Putamen (tissue), 1 donor: Measurements from ENCODE around the gene AHCYL2.
"Not testable (repeated sequence)": the region's sequence is repeated elsewhere in the genome, so short reads cannot be mapped to it uniquely, and the experiment has no call there.

Source experiments
- DNase-seq: peaks from one replicate; pipeline ENCODE4 v3.0.0-alpha.2; 2016; ENCODE audit warnings: low spot score

The AHCYL2 gene

DNA sequence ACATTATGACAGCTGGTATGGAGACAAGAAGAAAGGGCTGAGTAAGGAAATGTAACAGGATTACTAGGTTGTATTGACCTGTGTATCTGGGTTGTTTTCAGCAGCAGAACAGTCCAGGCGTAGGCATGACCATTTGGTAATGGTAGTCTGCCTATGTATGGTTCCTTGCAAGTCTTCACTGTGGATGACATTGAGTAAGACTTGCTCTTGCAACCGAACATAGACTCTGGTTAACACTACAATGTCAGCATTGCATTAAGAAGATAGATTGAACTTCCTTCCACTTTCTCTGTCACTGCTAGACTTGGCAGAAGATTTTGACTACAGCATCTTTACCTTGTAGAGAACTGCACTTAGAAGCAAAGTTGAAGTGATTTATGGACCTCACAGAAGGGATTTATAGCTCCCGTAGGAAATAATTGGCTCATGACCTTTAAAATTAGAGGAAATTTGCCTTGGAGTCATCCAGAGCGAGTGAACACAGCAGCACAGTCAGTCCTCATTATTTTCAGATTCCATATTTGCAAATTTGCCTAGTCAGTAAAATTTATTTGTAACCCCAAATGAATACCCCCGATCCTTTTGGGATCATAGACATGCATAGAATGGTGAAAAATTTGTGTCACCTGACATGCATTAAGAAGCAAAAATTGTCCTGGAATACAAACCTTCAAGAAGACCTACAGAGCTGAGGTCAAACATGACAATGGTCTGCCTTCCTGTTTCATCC lies 129.8 kb downstream of the AHCYL2 start:
- DNase-seq: no peak

DNA sequence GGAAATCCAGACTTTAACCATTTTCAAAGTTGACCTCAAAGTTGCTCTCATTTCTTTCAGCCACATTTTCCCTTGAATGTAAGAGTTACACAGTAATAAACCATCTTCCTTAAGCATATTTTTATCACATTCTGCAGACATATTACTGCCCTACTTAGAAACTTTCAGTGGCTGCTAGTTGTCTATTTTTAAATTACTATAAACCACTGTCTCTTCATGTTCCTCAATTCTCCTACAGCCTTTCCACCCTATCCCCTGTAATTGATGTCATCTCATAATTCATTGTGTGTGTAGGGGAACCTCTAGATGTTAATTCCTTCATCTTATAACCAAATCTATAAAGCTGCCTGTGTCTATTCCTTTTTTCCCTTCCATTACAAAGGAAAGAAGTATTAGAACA lies 131.3 kb downstream of the AHCYL2 start:
- no peak for DNase-seq

DNA sequence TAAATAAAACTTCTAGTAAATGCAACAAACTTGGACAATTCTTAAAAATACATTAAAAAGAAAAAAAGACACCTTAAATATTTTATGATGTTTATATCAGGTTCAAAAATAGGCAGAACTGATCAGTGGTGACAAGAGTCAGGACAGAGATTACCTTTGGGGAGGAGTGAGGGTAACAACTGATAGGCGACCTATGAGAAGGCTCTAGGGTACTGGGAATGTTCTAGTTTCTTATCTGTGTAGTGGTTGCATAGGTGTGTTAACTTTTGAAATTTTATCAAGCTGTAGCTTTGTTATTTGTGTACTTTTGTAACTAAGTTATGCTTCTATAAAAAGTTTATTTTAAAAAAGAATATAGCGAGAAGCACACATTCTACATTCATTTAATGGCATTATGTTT lies 134.3 kb downstream of the AHCYL2 start:
- no peak for DNase-seq

DNA sequence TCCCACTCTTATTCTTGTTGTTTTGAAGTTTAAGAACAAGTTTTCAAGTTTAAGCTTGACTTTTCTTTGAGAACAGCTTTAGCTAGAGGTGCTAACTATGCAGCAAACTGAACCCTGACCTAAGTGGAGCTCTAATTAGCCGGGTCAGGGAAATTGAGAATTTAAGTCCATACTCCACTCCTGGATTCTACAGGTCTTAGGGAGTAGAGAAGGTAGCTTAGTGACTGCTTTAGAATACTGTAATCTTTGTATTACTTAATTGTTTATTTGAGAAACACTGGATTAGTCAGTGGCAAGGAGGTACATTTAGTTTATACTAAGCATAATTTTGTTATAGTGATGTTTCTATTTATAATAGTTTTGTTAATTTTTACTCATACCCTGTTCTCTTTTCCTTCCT lies 134.8 kb downstream of the AHCYL2 start:
- DNase-seq: no peak

DNA sequence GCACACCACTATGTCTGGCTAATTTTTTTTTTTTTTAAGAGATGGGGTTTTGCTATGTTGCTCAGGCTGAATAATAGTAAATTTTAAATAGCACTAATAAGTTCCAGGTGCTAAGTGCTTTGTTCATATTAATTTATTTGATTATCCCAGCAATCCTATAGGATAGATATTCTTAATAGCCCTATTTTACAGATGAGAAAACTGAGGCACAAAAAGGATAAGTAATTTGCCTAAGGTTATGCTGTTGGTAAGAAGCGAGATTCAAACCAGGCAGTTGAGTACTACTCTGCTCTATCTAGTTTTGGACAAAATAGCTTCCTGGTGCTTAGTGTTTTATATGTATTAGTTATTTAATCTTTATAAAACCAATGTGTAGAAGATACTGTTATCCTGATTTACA lies 136.9 kb downstream of the AHCYL2 start:
- DNase-seq: no peak

DNA sequence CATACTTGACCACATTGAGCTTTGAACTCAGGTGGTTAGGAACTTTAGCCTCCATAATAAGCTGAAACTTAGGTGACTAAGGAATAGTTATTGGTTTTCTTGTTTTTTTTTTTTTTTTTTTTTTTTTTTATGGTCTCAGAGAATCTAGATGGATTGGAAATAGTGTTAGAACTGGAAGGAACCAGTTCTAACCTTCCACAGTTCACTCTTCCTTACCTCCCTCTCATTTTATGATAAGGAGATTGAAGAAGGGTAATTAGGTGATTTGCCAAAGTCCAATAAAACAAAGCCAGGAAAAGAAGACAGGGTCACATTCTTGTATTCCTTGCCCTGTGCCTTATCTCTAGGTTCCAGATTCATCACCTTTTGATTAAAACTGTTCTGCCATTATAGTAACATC lies 137.7 kb downstream of the AHCYL2 start:
- no peak for DNase-seq

DNA sequence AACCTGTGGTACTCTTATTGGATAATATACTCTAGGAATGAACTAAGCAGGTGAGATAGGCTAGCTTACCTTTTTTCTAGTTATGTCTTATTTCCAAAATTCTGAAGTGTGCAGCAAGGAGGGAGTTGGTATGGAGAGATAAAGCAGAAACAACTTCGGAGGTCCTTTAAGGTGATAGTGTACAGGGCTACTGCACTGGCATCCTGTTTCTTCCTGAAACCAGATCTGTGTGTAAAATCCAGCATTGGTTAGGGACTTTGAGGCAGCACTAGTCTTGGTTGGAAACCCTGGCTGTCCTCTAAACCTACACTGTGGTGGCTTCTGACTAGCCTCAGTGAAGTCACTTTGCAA lies 142.5 kb downstream of the AHCYL2 start:
- DNase-seq: no peak

DNA sequence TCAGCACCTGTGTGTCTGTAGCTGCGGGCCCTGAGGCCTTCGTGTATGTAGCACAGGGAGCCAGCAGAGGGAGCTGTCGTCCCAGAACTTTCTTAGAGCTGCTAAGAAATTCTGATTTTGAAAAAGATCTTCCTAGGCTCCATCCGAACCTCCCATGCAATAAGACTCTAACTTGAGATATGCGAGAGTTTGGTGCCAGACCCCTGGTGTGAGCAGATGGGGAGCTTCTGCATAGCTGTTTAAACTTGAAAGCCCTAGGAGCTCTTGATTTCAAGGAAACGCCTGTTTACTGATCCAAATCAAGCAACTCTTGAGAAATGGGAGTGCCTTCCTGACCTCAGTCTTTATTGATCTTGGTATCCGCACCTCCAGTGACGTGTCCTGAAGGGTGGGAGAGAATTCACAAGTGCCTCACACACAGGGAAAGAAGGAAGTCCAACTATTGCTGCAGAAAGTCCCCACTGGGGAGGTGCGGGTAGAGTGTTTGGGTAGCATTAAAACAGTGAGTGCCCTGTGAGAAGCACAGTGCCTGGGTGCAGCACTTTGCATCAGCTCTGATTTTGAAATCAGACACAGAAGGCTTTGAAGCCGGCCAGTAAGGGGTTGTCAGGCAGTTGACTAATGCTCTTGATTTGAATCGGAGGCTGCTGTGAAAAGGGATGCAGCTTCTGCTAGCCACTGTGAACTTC lies 143.0 kb downstream of the AHCYL2 start:
- DNase-seq: peak; percentile 80

DNA sequence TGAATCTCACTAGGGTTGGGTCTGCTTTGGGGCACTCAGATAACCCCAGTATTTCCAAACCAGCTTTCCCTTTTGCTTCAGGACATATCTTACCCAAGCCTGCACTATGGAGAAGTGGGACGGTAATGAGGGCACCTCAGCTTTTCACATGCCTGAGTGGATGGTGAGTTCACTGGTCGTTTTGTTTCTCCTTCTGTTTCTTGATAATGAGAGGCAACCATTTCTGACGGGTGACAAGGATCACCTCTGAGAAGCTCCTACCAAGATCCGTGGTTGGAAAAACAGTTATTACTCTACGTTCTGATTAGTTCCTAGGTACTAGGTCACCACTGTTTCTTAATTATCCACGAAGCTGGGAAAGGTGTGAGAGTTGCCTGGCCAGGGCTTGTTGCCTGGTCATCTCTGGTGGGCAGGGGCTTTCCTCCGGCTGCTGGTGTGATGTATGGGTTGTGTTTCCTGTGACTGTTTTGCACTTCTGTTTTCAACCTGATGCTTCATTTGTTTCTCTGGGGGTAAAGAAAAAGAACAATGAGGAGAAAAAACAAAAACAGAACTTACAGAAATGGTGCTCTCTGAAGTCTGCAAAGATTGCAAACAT lies 143.7 kb downstream of the AHCYL2 start:
- no peak for DNase-seq

DNA sequence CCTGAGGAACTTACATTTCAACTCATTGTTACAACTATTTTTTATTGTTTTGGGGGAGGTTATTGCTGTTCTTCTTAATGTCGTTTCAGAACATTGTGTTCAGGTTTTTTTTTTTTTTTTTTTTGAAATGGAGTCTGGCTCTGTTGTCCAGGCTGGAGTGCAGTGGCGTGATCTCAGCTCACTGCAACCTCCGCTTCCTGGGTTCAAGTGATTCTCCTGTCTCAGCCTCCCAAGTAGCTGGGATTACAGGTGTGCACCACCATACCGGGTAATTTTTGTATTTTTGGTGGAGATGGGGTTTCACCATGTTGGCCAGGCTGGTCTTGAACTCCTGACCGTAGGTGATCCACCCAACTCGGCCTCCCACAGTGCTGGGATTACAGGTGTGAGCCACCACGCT lies 144.6 kb downstream of the AHCYL2 start:
- DNase-seq: not testable (repeated sequence)

DNA sequence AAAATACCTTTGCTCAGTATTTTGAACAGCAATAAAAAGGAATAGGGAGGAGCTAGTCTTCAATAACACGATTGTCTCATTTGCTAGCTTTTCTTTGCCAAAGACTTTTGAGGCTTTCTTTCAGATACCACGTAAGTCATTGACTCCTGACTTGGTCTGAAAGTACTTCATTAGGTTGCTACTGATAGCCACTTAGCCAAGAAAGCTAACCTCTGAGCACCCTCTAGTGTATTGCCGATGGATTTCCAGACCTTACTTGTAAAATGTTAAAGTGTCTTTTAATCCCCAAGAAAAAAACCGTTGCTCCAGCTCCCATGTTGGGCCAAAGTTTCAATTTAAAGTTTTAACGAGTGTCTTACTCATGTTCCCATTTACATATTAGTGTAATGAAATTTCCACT lies 146.0 kb downstream of the AHCYL2 start:
- no peak for DNase-seq

DNA sequence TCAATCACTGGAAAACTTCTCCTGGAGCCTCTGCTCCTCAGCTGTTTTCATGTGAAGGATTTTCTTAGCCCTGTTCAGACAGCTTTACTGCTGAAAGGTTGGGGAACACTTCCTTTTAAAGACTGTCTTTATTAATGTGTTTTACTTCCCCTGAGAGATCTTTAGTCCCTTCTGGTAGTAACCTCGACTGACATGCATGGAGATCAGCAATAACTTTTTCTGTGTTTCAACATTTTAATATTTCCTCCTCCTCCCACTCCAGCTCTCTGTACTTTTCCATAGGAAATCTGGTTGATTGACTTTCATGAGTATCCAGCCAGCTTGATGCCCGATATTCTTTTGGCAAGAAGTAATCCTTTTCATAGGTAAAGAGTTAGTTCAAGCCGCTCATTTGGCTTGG lies 146.7 kb downstream of the AHCYL2 start:
- no peak for DNase-seq

DNA sequence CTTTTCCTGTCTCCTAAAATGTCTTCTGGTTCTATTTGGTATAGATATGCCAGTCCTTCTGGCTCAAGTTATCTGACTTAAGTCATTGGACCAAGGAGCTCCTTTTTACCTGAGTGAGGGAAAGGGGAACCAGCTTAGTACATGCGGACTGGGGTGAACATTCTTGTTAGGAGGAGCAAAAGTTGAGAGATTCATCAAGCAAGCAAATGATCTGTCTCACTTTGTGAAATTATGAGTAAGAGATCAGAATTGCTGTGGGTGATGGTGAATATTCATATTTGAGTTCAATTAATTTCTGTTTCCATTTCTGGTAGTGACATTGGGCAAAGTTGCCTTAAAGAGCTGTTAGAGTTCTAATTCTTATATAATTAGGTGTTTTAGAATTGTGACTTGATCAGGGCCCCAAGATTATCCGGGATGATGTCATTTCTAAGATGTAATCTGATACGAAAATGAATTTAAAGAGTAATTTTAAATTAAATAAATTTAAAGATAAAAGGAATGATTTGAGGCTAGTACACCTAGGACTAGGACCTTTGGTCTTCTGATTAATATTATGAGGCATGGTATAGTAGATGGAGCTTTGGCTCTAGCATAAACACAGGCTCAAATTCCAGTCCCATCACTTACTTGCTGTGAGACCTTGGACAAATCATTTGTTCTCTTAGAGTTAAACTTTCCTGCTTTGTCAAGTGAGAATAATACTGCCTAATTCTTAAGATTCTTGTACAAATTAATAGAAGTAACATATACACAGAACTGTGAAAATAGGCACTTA lies 149.0 kb downstream of the AHCYL2 start:
- DNase-seq: no peak

DNA sequence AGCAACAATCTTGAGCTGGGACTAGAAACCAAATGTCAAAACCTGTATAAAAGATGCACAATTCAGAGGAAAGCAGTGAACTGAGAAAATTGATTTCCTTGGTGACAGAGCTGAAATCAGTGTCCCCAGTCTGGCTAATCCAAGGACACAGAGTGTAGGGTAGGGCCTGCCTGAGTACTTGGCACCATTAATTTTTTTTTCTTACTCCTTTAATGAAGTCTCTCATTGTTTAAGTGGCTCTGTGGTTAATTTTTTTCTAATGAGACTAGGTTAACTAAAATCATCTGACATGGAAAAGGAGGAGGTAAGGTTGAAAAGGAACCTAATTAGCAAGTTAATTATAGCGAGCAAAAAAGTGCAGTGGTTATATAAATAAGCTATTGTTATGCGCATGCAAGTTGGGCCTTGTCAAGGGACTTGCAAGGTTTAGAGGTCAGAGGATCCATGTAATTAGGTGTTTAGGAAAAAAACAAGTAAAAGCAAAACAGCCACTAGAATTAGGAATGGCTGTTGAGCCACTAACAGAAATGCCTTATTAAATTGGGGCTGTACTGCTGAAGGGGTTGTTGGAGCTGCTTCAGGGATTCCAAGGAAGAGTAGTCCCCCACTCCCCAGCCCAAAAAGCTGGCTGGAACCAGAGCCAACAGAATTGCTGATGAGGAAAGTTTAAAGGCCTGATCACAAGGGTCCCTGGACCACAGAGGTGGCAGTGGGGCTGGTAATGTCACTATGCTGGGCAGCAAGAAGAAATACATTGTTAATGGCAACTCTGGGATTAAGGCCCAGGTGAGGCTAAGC lies 150.5 kb downstream of the AHCYL2 start:
- peak; percentile 36 for DNase-seq

DNA sequence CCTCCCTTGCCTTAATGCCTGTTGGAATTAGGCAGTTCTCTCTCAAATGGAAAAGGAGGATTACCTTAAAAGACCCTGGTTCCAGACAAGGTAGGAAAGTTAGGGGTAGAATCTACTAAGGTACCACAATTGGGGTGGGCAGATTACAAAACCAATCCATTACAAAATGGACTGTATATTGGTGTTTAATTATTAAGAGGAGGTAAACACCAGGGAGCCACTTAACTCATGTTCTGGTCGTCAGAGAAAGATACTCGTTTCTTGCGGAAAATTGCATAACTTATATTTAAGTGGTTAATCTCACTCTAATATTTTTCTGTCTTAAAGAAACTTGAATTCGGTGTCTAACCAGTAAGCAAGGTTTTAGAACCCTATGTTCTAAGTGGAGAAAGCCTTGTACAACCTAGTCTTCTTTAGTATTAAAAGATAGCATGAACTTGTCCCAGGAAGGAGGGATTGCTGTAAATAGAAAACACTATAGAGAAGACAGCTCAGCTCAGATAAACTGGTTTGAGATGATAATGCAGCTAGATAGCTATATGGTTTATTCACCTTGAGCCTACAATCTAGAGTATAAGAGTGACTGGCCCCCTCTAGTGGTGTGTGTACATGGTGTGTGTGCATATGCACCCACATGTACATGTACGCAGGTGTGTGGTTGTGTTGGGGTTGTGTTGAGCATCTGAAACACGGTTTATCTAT lies 151.4 kb downstream of the AHCYL2 start:
- DNase-seq: no peak

DNA sequence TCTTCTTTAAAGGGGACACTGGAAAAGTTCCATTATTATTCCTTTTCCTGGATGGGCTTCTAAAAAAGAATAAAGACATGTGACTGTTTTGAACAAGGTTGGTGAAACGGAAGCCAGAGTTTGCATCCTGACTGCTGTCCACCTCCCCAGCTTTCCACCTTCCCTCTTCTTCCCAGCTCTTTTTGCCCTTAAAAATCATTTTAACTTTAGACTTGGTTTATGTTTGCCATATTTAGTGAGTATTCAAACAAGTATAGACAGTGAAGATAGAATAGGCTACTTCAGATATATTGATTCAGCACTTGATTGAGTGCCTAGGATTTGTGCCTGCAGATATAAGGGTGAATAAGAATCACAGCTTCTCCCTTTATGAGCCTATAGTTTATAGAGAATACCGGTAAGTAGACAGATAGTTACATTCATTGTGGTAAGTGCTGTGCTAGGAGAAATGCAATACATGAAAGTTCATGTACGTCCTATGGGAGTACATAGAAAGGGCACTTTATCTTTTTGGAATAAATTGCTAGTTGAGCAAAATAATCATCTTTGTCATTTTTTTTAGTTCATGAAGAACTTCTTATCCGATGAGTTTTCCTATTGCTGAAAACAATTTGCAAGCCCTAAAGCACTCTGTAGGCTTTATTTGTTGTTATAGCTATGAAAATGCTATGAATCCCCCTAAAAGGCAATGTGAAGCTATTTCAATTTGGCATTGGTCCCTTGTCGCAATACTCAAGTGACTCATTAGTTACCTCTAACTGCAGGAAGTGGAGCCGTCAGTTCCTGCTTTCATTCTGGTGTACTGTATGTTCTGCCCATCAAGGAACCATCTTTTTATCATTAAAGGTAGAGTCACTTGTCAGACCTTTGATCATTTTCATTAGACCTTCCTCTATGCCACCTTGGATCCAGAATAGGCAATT lies 152.2 kb downstream of the AHCYL2 start:
- DNase-seq: no peak

DNA sequence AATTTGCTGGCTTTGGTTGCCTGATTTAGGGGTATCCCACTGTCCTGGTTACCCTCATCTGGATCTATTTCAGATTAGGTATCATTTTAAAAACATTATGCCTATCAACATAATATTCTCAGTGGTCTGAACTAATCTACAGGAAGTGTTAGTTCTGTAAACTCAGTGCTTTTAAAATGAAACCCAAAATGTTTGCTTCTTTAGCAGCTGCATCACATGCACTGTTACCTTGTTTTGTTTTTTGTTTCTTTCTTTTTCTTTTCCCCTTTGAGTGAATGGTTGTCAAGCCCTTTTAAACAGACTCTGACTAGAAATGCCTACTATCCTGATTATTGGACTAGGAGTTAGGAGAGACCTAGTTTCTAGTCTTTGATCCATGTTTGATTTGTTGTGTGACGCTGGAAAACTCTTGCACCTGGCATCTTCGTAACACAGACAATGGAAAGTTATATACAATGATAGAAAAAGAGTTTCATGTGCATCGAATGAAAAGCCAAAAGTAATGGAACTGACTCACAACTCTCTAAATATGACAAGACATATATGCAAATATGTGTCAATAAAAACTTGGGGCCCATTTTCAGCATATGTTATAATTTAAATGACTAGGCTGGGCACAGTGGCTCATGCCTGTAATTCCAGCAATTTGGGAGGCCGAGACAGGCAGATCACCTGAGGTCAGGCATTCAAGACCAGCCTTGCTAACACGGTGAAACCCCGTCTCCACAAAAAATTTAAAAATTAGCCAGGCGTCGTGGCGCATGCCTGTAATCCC lies 157.1 kb downstream of the AHCYL2 start:
- no peak for DNase-seq

DNA sequence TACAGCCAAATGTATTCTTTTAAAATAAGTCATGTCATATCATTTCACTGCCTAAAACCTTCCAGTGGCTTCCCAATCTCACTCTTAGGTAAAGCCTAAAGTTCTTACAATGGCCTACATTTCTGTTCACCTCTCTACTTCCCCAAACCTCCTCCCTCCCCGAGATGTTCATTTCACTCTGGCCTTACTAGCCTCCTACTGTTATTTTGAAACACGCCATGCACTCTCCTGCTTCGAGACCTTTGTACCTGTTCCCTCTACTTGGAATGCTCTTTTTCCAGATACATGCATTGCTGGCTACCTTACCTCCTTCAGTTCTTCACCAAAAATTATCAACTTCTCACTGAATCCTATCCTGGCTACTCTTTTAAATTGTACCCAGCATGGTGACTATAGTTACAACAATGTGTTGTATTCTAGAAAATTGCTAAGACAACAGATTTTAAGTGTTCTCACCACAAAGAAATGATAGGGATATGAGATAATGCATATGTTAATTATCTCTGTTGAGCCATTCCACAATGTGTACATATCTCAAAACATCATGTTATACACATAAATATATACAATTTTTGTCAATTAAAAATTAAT lies 158.8 kb downstream of the AHCYL2 start:
- no peak for DNase-seq

DNA sequence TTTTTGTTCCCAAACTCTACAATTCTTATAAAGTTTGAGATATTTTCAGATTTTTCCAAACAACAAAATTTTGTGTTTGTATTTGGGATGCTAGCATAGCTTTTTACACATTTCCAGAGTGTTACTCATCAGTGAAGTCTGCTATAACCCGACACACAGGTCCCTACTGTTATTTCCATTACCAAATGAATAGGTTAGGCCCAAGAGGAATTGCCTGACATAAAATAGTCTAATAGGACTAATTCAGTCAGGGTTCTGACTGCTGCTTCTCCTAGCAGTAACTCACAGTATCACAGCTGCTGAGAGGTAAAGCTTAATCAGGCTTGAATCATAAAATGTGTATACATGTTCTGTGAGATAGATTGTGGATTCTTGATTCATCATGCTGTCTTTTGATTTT lies 160.3 kb downstream of the AHCYL2 start:
- DNase-seq: no peak
